ENCODE data around the gene ROBO1. TPM values are rescaled to one million over a fixed set of nuclear protein-coding genes. Genes with fewer than 3 reads are reported as not detected.

ROBO1 gene
- polyA plus RNA-seq, 1 donor (not counting 4 experiments of a cell fraction or from before 2014, with no cell fraction given) = 27.1 TPM

GRCh38 chr3:79551321-79551892 lies 216.4 kb downstream of the ROBO1 start:
- no peaks in the 10 kb centered on the region for H3K27me3 ChIP-seq (ENCODE audit: control insufficient read depth, extremely low read depth, insufficient read depth, low read length)
- no peaks in the 10 kb centered on the region for H3K4me1 ChIP-seq (ENCODE audit: control insufficient read depth, extremely low read depth, insufficient read depth, low read length)
- H4K20me1 ChIP-seq (ENCODE audit: control insufficient read depth, extremely low read depth, insufficient read depth, low read length) = no peaks in the 10 kb centered on the region
- dilution Hi-C loops (cut with MboI; ENCODE audit: extremely low pct_ligation_motif_present, low sequenced_read_pairs) = no loop called here
- no peak overlapping the region for H3K27ac ChIP-seq (ENCODE audit: control insufficient read depth, insufficient read depth, low read length)
- H3K9ac ChIP-seq (ENCODE audit: control insufficient read depth, extremely low read depth, insufficient read depth, low read length) = no peak overlapping the region
- H3K4me3 ChIP-seq (ENCODE audit: control insufficient read depth in 2 of 3, extremely low read depth in 1 of 3, insufficient read depth in 2 of 3, low read depth in 1 of 3, low read length in 3 of 3) = no peak overlapping the region
- no peak overlapping the region for H3K4me2 ChIP-seq (ENCODE audit: control insufficient read depth, extremely low read depth, insufficient read depth, low read depth, low read length)
- DNase-seq (ENCODE audit: low read depth, low spot score) (no peak), FAIRE-seq (no peak)
- H2AFZ ChIP-seq (ENCODE audit: control insufficient read depth, low read length) = no peak overlapping the region
- no peaks in the 10 kb centered on the region for H3K9me3 ChIP-seq (ENCODE audit: control insufficient read depth, low read depth, low read length)
- no peaks in the 10 kb centered on the region for H3K9me1 ChIP-seq (ENCODE audit: control insufficient read depth, extremely low read depth, insufficient read depth, low read length)
- no peaks in the 10 kb centered on the region for H3K36me3 ChIP-seq (ENCODE audit: control insufficient read depth in 2 of 2, extremely low read depth in 1 of 2, insufficient read depth in 2 of 2, low read length in 2 of 2)
- H3K79me2 ChIP-seq (ENCODE audit: control insufficient read depth, insufficient read depth, low read length) = no peaks in the 10 kb centered on the region
- TF ChIP-seq EZH2 (IDR thresholded peaks at IDR 0.05; ENCODE audit: low read length) (no peak), CTCF (optimal IDR thresholded peaks at IDR 0.05 in 1 of 3, IDR thresholded peaks at IDR 0.05 in 1 of 3, conservative IDR thresholded peaks at IDR 0.05 in 1 of 3; ENCODE audit: extremely low read depth in 1 of 3, insufficient read depth in 2 of 3, low read length in 3 of 3) (no peak)

- Histone ChIP-seq H3K4me3 (ENCODE audit: control insufficient read depth in 2 of 3, extremely low read depth in 1 of 3, insufficient read depth in 2 of 3, low read depth in 1 of 3, low read length in 3 of 3) (no peak overlapping the region), H4K20me1 (ENCODE audit: control insufficient read depth, extremely low read depth, insufficient read depth, low read length) (no peaks in the 10 kb centered on the region), H3K27me3 (ENCODE audit: control insufficient read depth, extremely low read depth, insufficient read depth, low read length) (no peaks in the 10 kb centered on the region), H3K9me3 (ENCODE audit: control insufficient read depth, low read depth, low read length) (no peaks in the 10 kb centered on the region), H3K4me2 (ENCODE audit: control insufficient read depth, extremely low read depth, insufficient read depth, low read depth, low read length) (no peak overlapping the region), H3K79me2 (ENCODE audit: control insufficient read depth, insufficient read depth, low read length) (no peaks in the 10 kb centered on the region), H3K4me1 (ENCODE audit: control insufficient read depth, extremely low read depth, insufficient read depth, low read length) (no peaks in the 10 kb centered on the region), H2AFZ (ENCODE audit: control insufficient read depth, low read length) (no peak overlapping the region), H3K36me3 (ENCODE audit: control insufficient read depth in 2 of 2, extremely low read depth in 1 of 2, insufficient read depth in 2 of 2, low read length in 2 of 2) (no peaks in the 10 kb centered on the region), H3K9ac (ENCODE audit: control insufficient read depth, extremely low read depth, insufficient read depth, low read length) (no peak overlapping the region), H3K9me1 (ENCODE audit: control insufficient read depth, extremely low read depth, insufficient read depth, low read length) (no peaks in the 10 kb centered on the region), H3K27ac (ENCODE audit: control insufficient read depth, insufficient read depth, low read length) (no peak overlapping the region)
- FAIRE-seq (no peak), DNase-seq (ENCODE audit: low read depth, low spot score) (no peak)
- dilution Hi-C loops (cut with MboI; ENCODE audit: extremely low pct_ligation_motif_present, low sequenced_read_pairs) = no loop called here
- TF ChIP-seq EZH2 (IDR thresholded peaks at IDR 0.05; ENCODE audit: low read length) = no peak
- no peak for TF ChIP-seq CTCF (optimal IDR thresholded peaks at IDR 0.05 in 1 of 3, IDR thresholded peaks at IDR 0.05 in 1 of 3, conservative IDR thresholded peaks at IDR 0.05 in 1 of 3; ENCODE audit: extremely low read depth in 1 of 3, insufficient read depth in 2 of 3, low read length in 3 of 3)
Measured at GRCh38 chr3:79543218-79543982, 224.4 kb downstream of the ROBO1 start.
